Inferior parietal cortex (tissue), 1 donor: ENCODE data around the gene ACSM4.
A peak's percentile ranks its signal among the peaks of the same experiment; 100 is the strongest.

Experiments
- DNase-seq: peaks from one replicate; pipeline ENCODE4 v3.0.0-alpha.2; 2016; ENCODE audit errors: extremely low spot score

The ACSM4 gene

DNA sequence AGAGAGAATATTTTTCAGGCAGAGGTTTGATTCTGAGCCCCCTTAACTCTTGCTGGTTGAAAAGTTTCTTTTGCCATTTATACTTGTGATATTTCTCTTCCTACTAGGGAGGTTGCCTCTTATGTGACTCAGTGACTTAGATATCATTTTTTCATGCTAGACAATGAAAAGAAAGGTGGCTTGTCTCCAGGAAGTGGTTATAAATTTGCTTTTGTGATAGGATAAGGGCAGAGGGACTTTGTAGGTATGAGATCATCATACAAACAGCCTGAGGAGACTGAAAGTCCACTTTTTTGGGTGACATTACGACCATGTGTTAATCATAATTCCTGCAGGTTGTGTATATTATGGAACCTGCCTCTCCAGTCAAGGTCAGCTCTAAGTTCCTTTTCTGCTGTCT is 35.8 kb downstream of the ACSM4 start:
- DNase-seq, result no peak

DNA sequence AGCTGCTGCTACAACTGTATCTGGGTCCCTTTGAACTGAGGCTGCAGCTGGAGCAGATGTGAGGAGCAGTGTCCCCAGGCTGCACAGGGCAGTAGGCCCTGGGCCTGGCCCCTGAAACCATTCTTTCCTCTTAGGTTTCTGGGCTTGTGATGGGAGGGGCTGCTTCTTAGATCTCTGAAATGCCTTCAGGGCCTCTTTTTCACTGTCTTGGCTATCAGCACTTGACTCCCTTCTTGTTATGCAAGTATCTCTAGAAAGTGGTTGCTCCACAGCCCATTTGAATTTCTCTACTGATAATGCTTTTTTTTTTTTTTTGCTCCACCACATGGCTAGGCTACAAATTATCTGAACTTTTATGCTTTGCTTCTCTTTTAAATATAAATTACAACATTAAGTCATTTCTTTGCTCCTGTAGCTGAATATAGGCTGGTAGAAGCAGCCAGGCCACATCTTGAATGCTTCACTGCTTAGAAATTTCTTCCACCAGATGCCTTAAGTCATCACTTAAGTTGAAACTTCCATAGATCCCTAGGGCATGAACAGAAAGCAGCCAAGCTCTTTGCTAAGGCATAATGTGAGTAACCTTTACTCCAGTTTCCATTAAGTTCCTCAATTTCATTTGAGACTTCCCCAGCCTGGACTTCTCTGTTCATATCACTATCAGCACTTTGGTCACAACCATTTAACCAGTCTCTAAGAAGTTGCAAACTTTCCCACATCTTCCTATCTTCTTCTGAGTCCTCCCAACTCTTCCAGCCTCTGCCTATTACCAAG is 41.1 kb downstream of the ACSM4 start:
- DNase-seq, result no peak

DNA sequence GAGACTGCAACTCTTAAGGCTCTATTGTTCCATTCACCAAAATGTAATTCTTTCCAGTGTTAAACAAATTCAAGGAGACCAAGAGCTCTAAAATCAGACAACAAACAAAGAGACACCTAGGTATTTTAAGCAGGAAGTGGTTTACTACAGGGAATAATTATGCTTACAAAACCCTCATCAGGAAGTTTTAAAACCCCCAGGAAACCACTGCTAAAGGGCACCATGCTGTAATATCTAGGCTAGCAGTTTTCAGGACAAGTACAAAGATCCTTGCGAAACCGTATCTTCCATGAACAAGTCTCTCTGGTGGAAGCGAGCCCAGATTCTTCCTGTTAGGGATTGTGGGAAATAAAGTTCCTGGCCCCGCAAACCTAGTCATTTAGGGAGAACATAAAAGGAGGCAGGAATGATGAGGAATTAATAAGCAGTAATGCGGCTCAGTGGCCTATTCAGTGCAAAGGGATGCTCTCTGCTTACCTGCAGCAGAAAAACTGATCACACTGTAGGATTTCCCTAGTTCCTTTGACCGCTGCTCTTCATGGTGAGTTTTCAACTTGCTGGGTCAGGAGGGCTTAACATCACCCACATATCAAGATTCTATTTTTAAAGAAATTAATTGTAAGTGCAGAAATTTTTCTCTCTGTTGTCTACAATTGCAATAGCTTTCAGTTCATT is 42.8 kb downstream of the ACSM4 start:
- no peak for DNase-seq

DNA sequence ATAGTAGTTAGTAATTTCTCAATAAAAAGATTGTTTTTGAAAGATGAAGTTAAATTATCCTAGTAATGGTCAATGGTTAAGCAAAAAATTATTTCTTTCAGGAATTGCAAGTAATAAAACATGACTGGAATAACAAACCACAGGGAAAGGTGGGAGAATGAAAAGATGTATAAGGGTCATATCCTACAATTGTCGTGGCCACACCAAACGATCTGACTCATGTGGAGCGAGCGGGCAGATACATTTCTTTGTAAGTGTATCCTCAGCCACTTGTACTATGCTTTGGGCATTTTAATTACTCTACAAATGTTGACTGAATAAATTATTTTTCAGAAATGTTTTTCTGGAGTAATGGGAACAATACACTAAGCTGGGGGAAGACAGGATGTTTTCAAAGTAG is 45.5 kb downstream of the ACSM4 start:
- no peak for DNase-seq

GRCh38 chr12:7351177-7351576 is 47.3 kb downstream of the ACSM4 start:
- DNase-seq, result no peak

- no peak for DNase-seq
These were observed 48.8 kb downstream of the ACSM4 start for GRCh38 chr12:7352661-7353060.

DNA sequence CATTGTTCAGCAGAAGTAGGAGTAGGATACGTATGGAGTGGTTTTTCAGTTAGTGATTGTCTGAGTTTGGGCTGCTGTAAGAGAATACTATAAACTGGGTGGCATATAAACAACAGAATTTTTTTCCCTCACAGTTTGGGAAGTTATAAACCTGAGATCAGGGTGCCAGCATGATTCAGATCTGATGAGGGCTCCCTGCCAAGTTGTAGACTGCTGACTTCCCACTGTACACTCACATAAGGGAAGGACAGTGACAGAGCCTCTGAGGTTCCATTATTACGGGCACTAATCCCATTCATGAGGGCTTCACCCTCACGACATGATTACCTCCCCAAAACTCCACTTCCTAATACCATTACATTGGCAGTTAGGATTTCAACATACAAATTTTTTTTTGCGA is 50.7 kb downstream of the ACSM4 start:
- DNase-seq, result no peak

- no peak for DNase-seq
These were observed 57.4 kb downstream of the ACSM4 start for GRCh38 chr12:7361265-7361664.

- DNase-seq, result no peak
These were observed 58.9 kb downstream of the ACSM4 start for GRCh38 chr12:7362734-7363133.

GRCh38 chr12:7369274-7369729 is 65.4 kb downstream of the ACSM4 start:
- no peak for DNase-seq

GRCh38 chr12:7373226-7373625 is 69.4 kb downstream of the ACSM4 start:
- DNase-seq, result peak; percentile 55

- DNase-seq, result no peak
These were observed 70.7 kb downstream of the ACSM4 start for GRCh38 chr12:7374423-7375144.

DNA sequence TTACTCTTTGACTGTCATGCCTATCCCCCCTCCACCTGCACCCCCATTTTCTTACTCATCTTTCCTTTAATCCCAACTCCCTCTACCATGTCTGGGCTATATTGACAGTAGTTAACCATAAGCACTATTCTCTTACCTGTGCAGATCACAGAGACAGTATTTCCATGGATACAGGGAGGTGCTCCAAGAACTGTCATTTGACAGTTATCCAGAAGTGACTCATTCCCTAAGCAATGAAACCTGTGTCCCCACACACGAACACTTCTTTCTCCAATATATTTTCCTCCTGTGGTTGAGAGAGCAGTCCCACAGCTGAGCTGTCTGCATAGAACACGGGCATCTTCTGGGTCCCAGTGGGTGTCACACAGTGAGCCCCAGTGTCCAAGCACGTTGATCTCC is 71.3 kb downstream of the ACSM4 start:
- DNase-seq, result no peak

- no peak for DNase-seq
These were observed 72.3 kb downstream of the ACSM4 start for GRCh38 chr12:7376196-7376595.
